ENCODE measurements around the gene DNAJC5. TPM values are rescaled to one million over a fixed set of nuclear protein-coding genes. Genes with fewer than 3 reads are reported as not detected.

Gene DNAJC5
- total and polyA plus RNA-seq, 4 donors: 25.1 to 64.5 (median 37.3) TPM

- Histone ChIP-seq H3K36me3 (ENCODE audit: control insufficient read depth in 4 of 4, insufficient read depth in 4 of 4, low read length in 4 of 4) (peaks cover 0 to 5% (median 0%) of the 10 kb centered on the region in 4 donors), H3K9ac (ENCODE audit: insufficient read depth in 1 of 2, low read length in 2 of 2) (no peak overlapping the region), H3K4me1 (ENCODE audit: control insufficient read depth in 5 of 5, insufficient read depth in 5 of 5, low read length in 5 of 5) (peaks cover 4 to 59% (median 23%) of the 10 kb centered on the region in 5 donors), H3K27me3 (ENCODE audit: control insufficient read depth in 3 of 3, insufficient read depth in 3 of 3, low read length in 2 of 3) (no peaks in the 10 kb centered on the region), H3K4me3 (no peak overlapping the region), H3K27ac (ENCODE audit: low read depth in 1 of 2, low read length in 1 of 2) (peak overlapping the region; percentile 20 to 38), H3K9me3 (ENCODE audit: control insufficient read depth in 4 of 4, insufficient read depth in 3 of 4, low read length in 3 of 4) (no peaks in the 10 kb centered on the region)
- 79 to 93% methylated on average over 9 to 15 of the region's 15 CpGs for WGBS, 2 donors
- ATAC-seq (ENCODE audit: insufficient read depth, low FRiP score): no peak
- DNase-seq: no peak
- no peak for TF ChIP-seq CTCF (IDR thresholded peaks at IDR 0.05; ENCODE audit: control extremely low read depth, extremely low read depth)
Measured at GRCh38 chr20:63952210-63952535, 57.2 kb downstream of the DNAJC5 start.

GRCh38 chr20:63952769-63953168 lies 57.8 kb downstream of the DNAJC5 start:
- H3K27ac ChIP-seq (ENCODE audit: low read depth in 1 of 2, low read length in 1 of 2): peak overlapping the region; percentile 20 to 38
- no peak for TF ChIP-seq CTCF (IDR thresholded peaks at IDR 0.05; ENCODE audit: control extremely low read depth, extremely low read depth)
- DNase-seq (no peak), ATAC-seq (ENCODE audit: insufficient read depth, low FRiP score) (no peak)
- no peaks in the 10 kb centered on the region for H3K9me3 ChIP-seq (ENCODE audit: control insufficient read depth in 4 of 4, insufficient read depth in 3 of 4, low read length in 3 of 4)
- no peaks in the 10 kb centered on the region for H3K27me3 ChIP-seq (ENCODE audit: control insufficient read depth in 3 of 3, insufficient read depth in 3 of 3, low read length in 2 of 3)
- H3K4me3 ChIP-seq: no peak overlapping the region
- H3K36me3 ChIP-seq (ENCODE audit: control insufficient read depth in 4 of 4, insufficient read depth in 4 of 4, low read length in 4 of 4): peaks cover 0 to 5% (median 0%) of the 10 kb centered on the region in 4 donors
- WGBS, 2 donors: 91 to 93% methylated on average over 14 of the region's 14 CpGs
- H3K4me1 ChIP-seq (ENCODE audit: control insufficient read depth in 5 of 5, insufficient read depth in 5 of 5, low read length in 5 of 5): peaks cover 4 to 57% (median 29%) of the 10 kb centered on the region in 5 donors
- H3K9ac ChIP-seq (ENCODE audit: insufficient read depth in 1 of 2, low read length in 2 of 2): no peak overlapping the region

GRCh38 chr20:63953764-63954429 lies 59.0 kb downstream of the DNAJC5 start:
- WGBS, 2 donors: 70 to 74% methylated on average over 13 of the region's 13 CpGs
- Histone ChIP-seq H3K36me3 (ENCODE audit: control insufficient read depth in 4 of 4, insufficient read depth in 4 of 4, low read length in 4 of 4) (peaks cover 0 to 11% (median under 1%) of the 10 kb centered on the region in 4 donors), H3K27ac (ENCODE audit: low read depth in 1 of 2, low read length in 1 of 2) (peak overlapping the region in 1 of 2 donors; percentile 21), H3K27me3 (ENCODE audit: control insufficient read depth in 3 of 3, insufficient read depth in 3 of 3, low read length in 2 of 3) (no peaks in the 10 kb centered on the region), H3K9ac (ENCODE audit: insufficient read depth in 1 of 2, low read length in 2 of 2) (no peak overlapping the region), H3K4me3 (no peak overlapping the region), H3K9me3 (ENCODE audit: control insufficient read depth in 4 of 4, insufficient read depth in 3 of 4, low read length in 3 of 4) (no peaks in the 10 kb centered on the region), H3K4me1 (ENCODE audit: control insufficient read depth in 5 of 5, insufficient read depth in 5 of 5, low read length in 5 of 5) (peaks cover 4 to 51% (median 32%) of the 10 kb centered on the region in 5 donors)
- DNase-seq: no peak
- ATAC-seq (ENCODE audit: insufficient read depth, low FRiP score): no peak
- TF ChIP-seq CTCF (IDR thresholded peaks at IDR 0.05; ENCODE audit: control extremely low read depth, extremely low read depth): no peak
